Left ventricle myocardium inferior (tissue), 1 donor: ENCODE results near the gene CD2AP. TPM values are rescaled to one million over a fixed set of nuclear protein-coding genes. Genes with fewer than 3 reads are reported as not detected.

ENCODE experiments used
- DNase-seq: peaks from one replicate; pipeline ENCODE4 v3.0.0-alpha.2; 2020
- H3K27ac ChIP-seq: fragments of 200-600 bp; replicated peaks from 2 replicates; pipeline ENCODE4 v1.8.0; 2021
- H3K27me3 ChIP-seq: fragments of 200-600 bp; 2 replicates; pipeline ENCODE4 v1.8.0; 2021; ENCODE audit warnings: low read depth
- H3K36me3 ChIP-seq: fragments of 200-600 bp; 2 replicates; pipeline ENCODE4 v1.8.0; 2021
- H3K4me1 ChIP-seq: fragments of 200-600 bp; 2 replicates; pipeline ENCODE4 v1.8.0; 2021
- H3K4me3 ChIP-seq: fragments of 200-600 bp; 2 replicates; pipeline ENCODE4 v1.8.0; 2021; ENCODE audit warnings: mild to moderate bottlenecking, moderate library complexity
- H3K9me3 ChIP-seq: fragments of 200-600 bp; replicated peaks from 2 replicates; pipeline ENCODE4 v1.8.0; 2021
- CTCF ChIP-seq: fragments of 200-600 bp; IDR thresholded peaks from 2 replicates; pipeline ENCODE4 v1.8.0; 2021; ENCODE audit warnings: antibody characterized with exemption, mild to moderate bottlenecking, borderline replicate concordance
- intact Hi-C: fragments of 100-400 bp; cut with micrococcal nuclease; formaldehyde crosslinking; loops from one replicate; pipeline ENCODE4 v1.11.0; 2022
- total RNA-seq: library from RNA; stranded (reverse); fragmentation: NEBNext Ultra II Directional; extraction: Animal tissue kit (Norgen Biotek cat#: 25700); gene quantifications from one replicate; pipeline ENCODE4 v1.2.1, GENCODE V29; 2021
- donor health status: DM: no; HTN: yes; CAD: no; lungs with severe emphysema.

CD2AP gene
- total RNA-seq, 1 donor from 2014 or later, result 9.9 TPM

- DNase-seq, result no peak
- intact Hi-C loops, result no loop called here
- no peak overlapping the region for H3K4me3 ChIP-seq
- H3K36me3 ChIP-seq, result no peaks in the 10 kb centered on the region
- H3K4me1 ChIP-seq, result no peaks in the 10 kb centered on the region
- H3K27ac ChIP-seq, result no peak overlapping the region
- H3K27me3 ChIP-seq, result peaks cover 11% of the 10 kb centered on the region
- H3K9me3 ChIP-seq, result no peaks in the 10 kb centered on the region
- no peak for TF ChIP-seq CTCF
Measured at GRCh38 chr6:47661960-47662359, 184.4 kb downstream of the CD2AP start.

DNA sequence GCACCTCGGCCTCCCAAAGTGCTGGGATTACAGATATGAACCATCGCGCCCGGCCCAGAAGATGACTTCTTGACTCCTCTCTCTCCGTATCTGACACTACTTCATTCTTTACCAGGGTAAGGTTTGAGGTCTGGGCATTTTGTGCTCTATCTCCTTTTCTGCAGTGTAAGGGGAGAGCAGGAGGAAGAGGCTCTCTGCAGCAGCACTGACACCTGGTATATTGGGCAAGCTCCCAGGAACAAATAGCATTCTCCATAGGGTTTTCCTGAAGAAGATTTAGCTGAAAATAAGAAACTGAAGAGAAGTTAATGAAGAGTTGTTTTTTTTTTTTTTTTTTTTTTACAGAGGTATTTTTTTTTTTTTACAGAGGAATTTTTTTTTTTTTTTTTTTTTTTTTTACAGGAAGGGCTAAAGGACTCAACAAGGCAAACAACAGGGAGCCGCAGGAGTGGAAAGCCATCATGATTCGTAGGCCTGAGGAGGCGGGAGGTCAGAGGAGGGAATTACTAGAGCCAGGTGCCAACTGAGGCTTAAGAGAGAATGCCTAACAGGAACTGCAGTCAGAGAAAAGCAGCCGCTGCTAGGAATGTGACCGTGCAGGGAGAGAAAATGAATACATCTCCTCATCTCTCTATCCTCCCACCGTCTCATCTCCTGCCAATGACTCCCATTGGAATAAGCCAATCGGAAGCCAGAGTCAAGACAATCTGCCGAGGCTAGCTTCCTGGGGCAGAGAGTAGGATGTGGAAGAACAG lies 186.1 kb downstream of the CD2AP start:
- Histone ChIP-seq H3K9me3 (no peaks in the 10 kb centered on the region), H3K27ac (no peak overlapping the region), H3K4me1 (no peaks in the 10 kb centered on the region), H3K36me3 (no peaks in the 10 kb centered on the region), H3K4me3 (no peak overlapping the region), H3K27me3 (peaks cover 11% of the 10 kb centered on the region)
- no peak for DNase-seq
- no peak for TF ChIP-seq CTCF
- intact Hi-C loops, result no loop called here

DNA sequence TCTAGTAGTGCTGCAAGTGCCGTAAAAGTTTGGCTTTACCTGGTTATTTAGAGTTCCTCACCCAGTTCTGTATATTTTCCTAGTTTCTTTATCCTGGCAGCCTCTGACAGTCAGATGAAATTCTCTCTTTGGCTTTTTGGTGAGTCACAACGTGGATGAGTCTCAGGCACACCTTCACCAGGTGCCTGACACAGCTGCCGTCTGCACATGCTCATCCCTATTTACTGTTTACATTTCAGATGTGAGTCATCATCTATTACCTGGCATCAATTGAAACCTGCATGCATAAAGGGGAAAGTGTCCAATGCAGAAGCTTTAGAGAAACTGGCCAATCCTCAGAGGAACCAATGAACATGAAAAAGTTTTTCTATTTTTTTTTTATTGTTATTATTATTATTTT lies 187.5 kb downstream of the CD2AP start:
- H3K9me3 ChIP-seq, result no peaks in the 10 kb centered on the region
- H3K4me1 ChIP-seq, result peaks cover 6% of the 10 kb centered on the region
- H3K4me3 ChIP-seq, result no peak overlapping the region
- TF ChIP-seq CTCF, result no peak
- no peak overlapping the region for H3K27ac ChIP-seq
- H3K27me3 ChIP-seq, result peaks cover 11% of the 10 kb centered on the region
- DNase-seq, result no peak
- intact Hi-C loops, result no loop called here
- no peaks in the 10 kb centered on the region for H3K36me3 ChIP-seq

DNA sequence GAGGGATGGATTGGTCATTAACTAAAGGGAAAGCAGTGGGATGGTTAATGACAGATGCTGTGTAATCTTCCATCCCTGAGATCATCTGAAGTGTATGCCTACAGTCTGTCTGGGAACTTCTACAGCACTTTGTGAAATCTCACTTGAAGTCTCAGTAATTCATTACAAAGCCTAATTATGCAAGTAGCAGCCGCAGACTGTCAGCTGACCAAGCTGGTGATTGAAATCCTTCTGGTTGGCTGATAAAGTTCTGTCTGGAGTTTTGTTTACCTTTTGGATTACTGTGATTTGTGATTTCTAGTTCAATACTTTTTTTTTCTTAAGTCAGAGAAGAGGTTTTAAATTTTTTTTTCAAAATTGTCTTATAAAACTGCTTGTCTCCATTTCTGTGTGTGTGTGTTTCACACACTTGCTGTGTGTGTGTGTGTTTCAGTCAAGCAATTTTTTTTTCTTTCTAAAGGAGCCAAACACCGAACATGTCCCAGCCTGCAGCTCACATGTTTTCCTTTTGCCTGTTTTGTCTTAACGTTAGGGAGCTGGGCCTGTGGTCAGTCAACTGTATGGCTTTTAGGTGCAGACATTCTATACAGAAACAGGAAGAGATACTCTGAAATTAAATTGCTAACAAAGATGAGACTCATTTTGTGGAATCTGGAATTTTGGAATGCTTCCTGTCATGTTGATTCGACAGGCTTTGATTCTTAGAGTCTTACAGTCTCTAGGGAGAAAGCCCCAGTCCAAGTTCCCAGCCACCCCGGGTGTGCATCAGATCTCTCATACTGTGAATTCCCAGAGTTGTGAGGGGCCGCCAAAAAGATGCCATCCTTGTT lies 192.3 kb downstream of the CD2AP start:
- Histone ChIP-seq H3K9me3 (no peaks in the 10 kb centered on the region), H3K4me3 (no peak overlapping the region), H3K27me3 (peaks cover 16% of the 10 kb centered on the region), H3K27ac (no peak overlapping the region), H3K4me1 (peaks cover 9% of the 10 kb centered on the region), H3K36me3 (no peaks in the 10 kb centered on the region)
- DNase-seq, result no peak
- no peak for TF ChIP-seq CTCF
- intact Hi-C loops, result no loop called here

GRCh38 chr6:47670851-47671250 lies 193.3 kb downstream of the CD2AP start:
- Histone ChIP-seq H3K4me3 (no peak overlapping the region), H3K9me3 (no peaks in the 10 kb centered on the region), H3K27ac (no peak overlapping the region), H3K36me3 (no peaks in the 10 kb centered on the region), H3K27me3 (peaks cover 7% of the 10 kb centered on the region), H3K4me1 (peaks cover 9% of the 10 kb centered on the region)
- no peak for TF ChIP-seq CTCF
- no peak for DNase-seq
- intact Hi-C loops, result no loop called here
